A549 (cell line): ENCODE measurements around the gene ANKRD36C. TPM values are rescaled to one million over a fixed set of nuclear protein-coding genes. Genes with fewer than 3 reads are reported as not detected.
"Not testable (repeated sequence)": the region's sequence is repeated elsewhere in the genome, so short reads cannot be mapped to it uniquely, and the experiment has no call there.

Experiments
- ATAC-seq, 2 experiments: fragments of 200-7000 bp in 1 of 2; fragments of >200 bp in 1 of 2; cut with Nextera tagmentation in 1 of 2; cut with Tn5 transposase in 1 of 2; 3 replicates each; pipeline versions ENCODE4 v1.8.0 to v1.9.1; 2018 to 2020; ENCODE audit warnings: mild to moderate bottlenecking in 1 of 2, moderate library complexity in 1 of 2
- CTCF ChIA-PET: fragments of 300-600 bp; sonication (Branson Sonifier 250); formaldehyde crosslinking; extraction: SDS; loops from one replicate; lab custom pipeline; 2021; ENCODE audit warnings: antibody characterized with exemption, inconsistent platforms; lab: Yijun Ruan, JAX
- POLR2A ChIA-PET: fragments of 350-600 bp; formaldehyde crosslinking; extraction: SDS; loops from one replicate; lab custom pipeline; 2021; ENCODE audit warnings: antibody characterized with exemption, inconsistent platforms; lab: Yijun Ruan, JAX
- DNase-seq, 2 experiments: peaks; one replicate each; pipeline versions ENCODE4 v3.0.0 to v3.0.0-alpha.2; 2011 to 2016; ENCODE audit warnings: low read depth in 1 of 2, low spot score in 1 of 2
- FAIRE-seq: peaks from 2 replicates; lab custom pipeline; 2011; peaks lifted over from hg19 to GRCh38; lab: Jason Lieb, UNC
- H3K27ac ChIP-seq, 2 experiments: fragments of >200 bp; sonication (Bioruptor Twin); formaldehyde crosslinking; 3 replicates each; pipeline ENCODE4 v1.5.1; 2016 to 2017
- H3K4me1 ChIP-seq: fragments of >200 bp; sonication (Bioruptor Twin); formaldehyde crosslinking; 3 replicates; pipeline ENCODE4 v1.6.1; 2016
- H3K4me2 ChIP-seq: fragments of >200 bp; sonication (Bioruptor Twin); formaldehyde crosslinking; 3 replicates; pipeline ENCODE4 v1.6.1; 2016
- H3K4me3 ChIP-seq: fragments of >200 bp; sonication (Bioruptor Twin); formaldehyde crosslinking; 3 replicates; pipeline ENCODE4 v1.5.1; 2016
- H3K9me3 ChIP-seq: fragments of >200 bp; sonication (Bioruptor Twin); formaldehyde crosslinking; 3 replicates; pipeline ENCODE4 v1.6.1; 2016
- E2F6 ChIP-seq: IDR thresholded peaks from 2 replicates; pipeline ENCODE4 v1.6.1; 2012; ENCODE audit warnings: low read depth, borderline replicate concordance
- FOSL2 ChIP-seq, 2 experiments: fragments of 450-650 bp in 1 of 2; fragments of >200 bp in 1 of 2; sonication (Bioruptor Twin) in 1 of 2; formaldehyde crosslinking; IDR thresholded peaks; 2 replicates each; pipeline versions ENCODE4 v1.5.0 to v1.6.1; 2016 to 2020; ENCODE audit warnings: mild to moderate bottlenecking in 1 of 2, moderate library complexity in 1 of 2
- MAFK ChIP-seq: fragments of 450-650 bp; IDR thresholded peaks from 2 replicates; pipeline ENCODE4 v1.6.1; 2014; ENCODE audit not compliant: partially characterized antibody
- PHF8 ChIP-seq: fragments of 200-600 bp; sonication (generic); IDR thresholded peaks from 2 replicates; pipeline ENCODE4 v1.6.1; 2016; ENCODE audit warnings: low read depth, mild to moderate bottlenecking, antibody characterized with exemption, moderate library complexity, borderline replicate concordance
- WGBS: methylation state at CpG from one replicate; pipeline ENCODE4 v1.1.6; 2017; ENCODE audit errors: missing lambda C conversion rate; 5-methylcytosine and 5-hydroxymethylcytosine counted together
- polyA plus RNA-seq, 4 experiments: library from polyadenylated mRNA; depleted of rRNA in 3 of 4; stranded (reverse); fragments of >200 nt; fragmentation: RNase III in 1 of 4; extraction: RNeasy Plus Mini Kit Qiagen cat#74134 plus additional on column Dnase treatment in 1 of 4; gene quantifications; 2 replicates in 3 of 4; 3 replicates in 1 of 4; pipeline ENCODE4 v1.2.3, GENCODE V29; 2011 to 2017

The ANKRD36C gene
- polyA plus RNA-seq, 2 of the 4 experiments (the other 2 are of a cell fraction), result 2.2 to 9.9 TPM

GRCh38 chr2:95992102-95992501 lies 478 bp upstream of the ANKRD36C start:
- not testable (repeated sequence) for DNase-seq, H3K4me1 ChIP-seq, FAIRE-seq, H3K9me3 ChIP-seq
- Histone ChIP-seq H3K27ac (peak overlapping the region; percentile 91 to 95), H3K4me2 (peak overlapping the region; percentile 87), H3K4me3 (peak overlapping the region; percentile 61)
- ChIA-PET CTCF (interaction anchor here (0.5 to 3.5 kb wide), 30 partner anchors 9 to 809 kb away, joined by 3 to 24 read pairs (median 4); partner anchors contain the start of genes ADRA2B and ASTL), POLR2A (interaction anchor here (0.6 kb wide), 1 partner anchor 216 kb away, joined by 3 read pairs; no protein-coding TSS in a partner anchor)
- TF ChIP-seq PHF8 (0 out of 2 replicates have a peak, but pooled peaks have one; percentile 11), E2F6 (0 out of 2 replicates have a peak, but pooled peaks have one; percentile 21)
- peak; percentile 87 to 88 for ATAC-seq
- WGBS, result no CpG with 5 or more reads among the region's 39 CpGs

- H3K4me1 ChIP-seq, H3K9me3 ChIP-seq, ATAC-seq, DNase-seq, POLR2A ChIA-PET, FAIRE-seq: not testable (repeated sequence)
- CTCF ChIA-PET, result interaction anchor here (1.0 to 3.2 kb wide), 2 partner anchors 127 to 183 kb away, joined by 3 to 24 read pairs; partner anchors contain the start of gene ADRA2B
- peak overlapping the region; percentile 40 to 74; a peak in 2 of 6 replicates for H3K27ac ChIP-seq
- peak overlapping the region; percentile 82 for H3K4me2 ChIP-seq
- peak overlapping the region; percentile 41 for H3K4me3 ChIP-seq
- WGBS, result 1% methylated on average over 2 of the region's 6 CpGs
These were observed 740 bp downstream of the ANKRD36C start for GRCh38 chr2:95990884-95991283.

- H3K27ac ChIP-seq, H3K4me2 ChIP-seq, CTCF ChIA-PET, H3K4me3 ChIP-seq, DNase-seq, POLR2A ChIA-PET, H3K4me1 ChIP-seq, ATAC-seq, FAIRE-seq, H3K9me3 ChIP-seq: not testable (repeated sequence)
- WGBS, result 47% methylated on average over 2 of the region's 2 CpGs
These were observed 40.0 kb downstream of the ANKRD36C start for GRCh38 chr2:95951662-95952061.

- CTCF ChIA-PET, H3K4me2 ChIP-seq, H3K9me3 ChIP-seq, ATAC-seq, FAIRE-seq, H3K4me3 ChIP-seq, H3K4me1 ChIP-seq, H3K27ac ChIP-seq, POLR2A ChIA-PET, DNase-seq: not testable (repeated sequence)
- 63% methylated on average over 1 of the region's 1 CpG for WGBS
These were observed 43.6 kb downstream of the ANKRD36C start for GRCh38 chr2:95948039-95948438.

GRCh38 chr2:95939947-95940346 lies 51.7 kb downstream of the ANKRD36C start:
- POLR2A ChIA-PET, DNase-seq, H3K4me1 ChIP-seq, H3K27ac ChIP-seq, H3K9me3 ChIP-seq, FAIRE-seq, H3K4me2 ChIP-seq, H3K4me3 ChIP-seq, CTCF ChIA-PET, ATAC-seq: not testable (repeated sequence)
- 77% methylated on average over 11 of the region's 11 CpGs for WGBS

GRCh38 chr2:95930740-95931139 lies 60.9 kb downstream of the ANKRD36C start:
- ATAC-seq, H3K4me3 ChIP-seq, DNase-seq, POLR2A ChIA-PET, CTCF ChIA-PET, H3K4me2 ChIP-seq, H3K4me1 ChIP-seq, FAIRE-seq, H3K27ac ChIP-seq, H3K9me3 ChIP-seq: not testable (repeated sequence)
- WGBS, result 88% methylated on average over 3 of the region's 3 CpGs

- FAIRE-seq, H3K27ac ChIP-seq, DNase-seq, H3K4me3 ChIP-seq, ATAC-seq, POLR2A ChIA-PET, H3K4me1 ChIP-seq, CTCF ChIA-PET, H3K4me2 ChIP-seq, H3K9me3 ChIP-seq: not testable (repeated sequence)
- WGBS, result 76% methylated on average over 1 of the region's 1 CpG
These were observed 74.6 kb downstream of the ANKRD36C start for GRCh38 chr2:95917007-95917406.

- TF ChIP-seq MAFK (peak; percentile 2), FOSL2 (CRISPR knock-in tag; IDR thresholded peaks at IDR 0.05) (peak; percentile 56)
- CTCF ChIA-PET; H3K4me3 ChIP-seq; POLR2A ChIA-PET; ATAC-seq; DNase-seq; H3K9me3 ChIP-seq; H3K4me2 ChIP-seq; H3K27ac ChIP-seq; FAIRE-seq; TF ChIP-seq FOSL2 (IDR thresholded peaks at IDR 0.05): not testable (repeated sequence)
- peaks cover 15% of the 10 kb centered on the region; the same call in 2 of the 3 replicates for H3K4me1 ChIP-seq
These were observed 76.5 kb downstream of the ANKRD36C start for GRCh38 chr2:95915131-95915530.
